K562 (cell line): ENCODE data around the gene GSK3B. TPM values are rescaled to one million over a fixed set of nuclear protein-coding genes. Genes with fewer than 3 reads are reported as not detected.

Source experiments
- CHD1 ChIP-seq: fragments of 200-600 bp; sonication (generic); IDR thresholded peaks from one replicate; pipeline ENCODE4 v1.6.1; 2012; ENCODE audit warnings: mild to moderate bottlenecking, moderate library complexity, low read length, inconsistent platforms
- DMBX1 ChIP-seq: fragments of 250-450 bp; sonication (Bioruptor Pico); IDR thresholded peaks from 2 replicates; pipeline ENCODE4 v1.8.0; 2022; ENCODE audit warnings: inconsistent platforms, mild to moderate bottlenecking, moderate library complexity, borderline replicate concordance
- E2F5 ChIP-seq: sonication (generic); formaldehyde crosslinking; IDR thresholded peaks from 2 replicates; pipeline ENCODE4 v1.8.0; 2022; ENCODE audit warnings: mild to moderate bottlenecking, missing genetic modification reagents
- HOMEZ ChIP-seq: fragments of 250-450 bp; sonication (Bioruptor Pico); IDR thresholded peaks from 2 replicates; pipeline ENCODE4 v1.4.0; 2020; ENCODE audit warnings: mild to moderate bottlenecking, moderate library complexity
- PBX2 ChIP-seq, 2 experiments: IDR thresholded peaks in 1 of 2; conservative IDR thresholded peaks in 1 of 2; 2 replicates each; pipeline ENCODE4 v1.6.1; 2016; ENCODE audit warnings: low read depth in 2 of 2, mild to moderate bottlenecking in 1 of 2, missing compliant biosample characterization in 1 of 2, missing genetic modification characterization in 1 of 2, moderate library complexity in 1 of 2
- REST ChIP-seq, 2 experiments: fragments of 450-650 bp; formaldehyde crosslinking in 1 of 2; IDR thresholded peaks; 2 replicates each; pipeline versions ENCODE4 v1.4.0 to v1.6.1; 2014 to 2020; ENCODE audit warnings: mild to moderate bottlenecking in 2 of 2, borderline replicate concordance in 1 of 2, low read depth in 1 of 2
- U2AF2 ChIP-seq: fragments of 200-400 bp; formaldehyde crosslinking; optimal IDR thresholded peaks from 2 replicates; pipeline ENCODE3; 2017; ENCODE audit warnings: low read depth, mild to moderate bottlenecking, low read length
- ZKSCAN3 ChIP-seq: fragments of 250-450 bp; sonication (Bioruptor Pico); IDR thresholded peaks from 2 replicates; pipeline ENCODE4 v1.4.0; 2020
- ZNF77 ChIP-seq: fragments of 250-450 bp; sonication (Bioruptor Pico); IDR thresholded peaks from 2 replicates; pipeline ENCODE4 v1.5.0; 2020
- polyA plus RNA-seq, 8 experiments: library from polyadenylated mRNA; depleted of rRNA in 4 of 8; stranded (reverse) in 5 of 8; unstranded in 3 of 8; fragments of >200 nt; fragmentation: Nextera tagmentation in 2 of 8; fragmentation: Illumina TruSeq in 1 of 8; extraction: Ambion mirVana in 2 of 8; extraction: Trizol in 1 of 8; gene quantifications; 2 replicates each; pipeline versions ENCODE4 v1.2.1 to v1.2.3, GENCODE V29; 2011 to 2014; ENCODE audit warnings: inconsistent platforms in 1 of 8, missing spikeins in 1 of 8
- total RNA-seq, 7 experiments: library from RNA; depleted of rRNA in 6 of 7; stranded (reverse); fragments of >200 nt in 6 of 7; fragmentation: Illumina TruSeq in 2 of 7; extraction: Trizol in 2 of 7; gene quantifications; 2 replicates each; pipeline versions ENCODE4 v1.2.1 to v1.2.3, GENCODE V29; 2011 to 2021; ENCODE audit warnings: low replicate concordance in 1 of 7

Gene GSK3B
- total and polyA plus RNA-seq, 9 of the 15 experiments (the other 6 are each of a cell fraction or from before 2014, with no cell fraction given): 4.7 to 25.0 (median 18.7) TPM

- TF ChIP-seq REST (IDR thresholded peaks at IDR 0.05; ENCODE audit: borderline replicate concordance) (no peak), REST (CRISPR knock-in tag; IDR thresholded peaks at IDR 0.05; ENCODE audit: low read depth) (0 out of 2 replicates have a peak, but pooled peaks have one; percentile 41), PBX2 (CRISPR knock-in tag; IDR thresholded peaks at IDR 0.05; ENCODE audit: low read depth) (no peak), PBX2 (tag; conservative IDR thresholded peaks at IDR 0.05; ENCODE audit: low read depth) (no peak), DMBX1 (CRISPR knock-in tag) (no peak), HOMEZ (CRISPR knock-in tag) (no peak), E2F5 (CRISPR knock-in tag) (no peak), U2AF2 (no peak), ZKSCAN3 (no peak), CHD1 (peak; percentile 89), ZNF77 (no peak)
These were observed 1.2 kb upstream of the GSK3B start (continued) for GRCh38 chr3:120095226-120095978.
